Panc1 (cell line): ENCODE measurements around the gene LYRM1.

Experiments used
- TCF7L2 ChIP-seq: IDR thresholded peaks from 2 replicates; pipeline ENCODE4 v1.6.1; 2011; ENCODE audit warnings: mild to moderate bottlenecking, low read depth, low read length, inconsistent platforms
- TF ChIP-seq, protein P1 (sequence below): fragments of 450-650 bp; IDR thresholded peaks from 2 replicates; pipeline ENCODE4 v1.5.1; 2017; ENCODE audit warnings: mild to moderate bottlenecking

DNA sequence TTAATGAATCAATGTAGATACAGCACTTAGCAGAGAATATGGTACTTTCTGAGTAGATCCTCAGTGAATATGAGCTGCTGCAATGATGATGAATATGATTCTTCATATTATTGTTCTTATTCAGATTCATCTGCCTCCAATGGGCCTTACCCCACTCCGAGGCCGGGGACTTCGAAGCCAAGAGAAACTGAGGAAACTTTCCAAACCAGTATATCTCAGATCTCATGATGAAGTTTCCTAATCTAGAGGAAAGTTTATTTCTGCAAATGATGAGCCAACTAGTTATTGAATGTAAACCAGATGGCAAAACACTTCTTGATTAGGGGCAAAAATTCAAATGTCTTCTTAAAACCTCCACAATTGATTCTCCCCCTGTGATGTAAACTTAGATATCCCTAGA is 23.3 kb downstream of the LYRM1 start:
- no peak for TF ChIP-seq TCF7L2
- TF ChIP-seq, protein P1, sequence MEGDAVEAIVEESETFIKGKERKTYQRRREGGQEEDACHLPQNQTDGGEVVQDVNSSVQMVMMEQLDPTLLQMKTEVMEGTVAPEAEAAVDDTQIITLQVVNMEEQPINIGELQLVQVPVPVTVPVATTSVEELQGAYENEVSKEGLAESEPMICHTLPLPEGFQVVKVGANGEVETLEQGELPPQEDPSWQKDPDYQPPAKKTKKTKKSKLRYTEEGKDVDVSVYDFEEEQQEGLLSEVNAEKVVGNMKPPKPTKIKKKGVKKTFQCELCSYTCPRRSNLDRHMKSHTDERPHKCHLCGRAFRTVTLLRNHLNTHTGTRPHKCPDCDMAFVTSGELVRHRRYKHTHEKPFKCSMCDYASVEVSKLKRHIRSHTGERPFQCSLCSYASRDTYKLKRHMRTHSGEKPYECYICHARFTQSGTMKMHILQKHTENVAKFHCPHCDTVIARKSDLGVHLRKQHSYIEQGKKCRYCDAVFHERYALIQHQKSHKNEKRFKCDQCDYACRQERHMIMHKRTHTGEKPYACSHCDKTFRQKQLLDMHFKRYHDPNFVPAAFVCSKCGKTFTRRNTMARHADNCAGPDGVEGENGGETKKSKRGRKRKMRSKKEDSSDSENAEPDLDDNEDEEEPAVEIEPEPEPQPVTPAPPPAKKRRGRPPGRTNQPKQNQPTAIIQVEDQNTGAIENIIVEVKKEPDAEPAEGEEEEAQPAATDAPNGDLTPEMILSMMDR, result no peak
